H1 (cell line): ENCODE results near the gene ERN2. TPM values are rescaled to one million over a fixed set of nuclear protein-coding genes. Genes with fewer than 3 reads are reported as not detected.

Experiments used
- CTCF ChIA-PET: fragments of 300-600 bp; sonication (Branson Sonifier 250); formaldehyde crosslinking; loops from one replicate; lab custom pipeline; 2021; ENCODE audit not compliant: partially characterized antibody; lab: Charles Lee
- POLR2A ChIA-PET: fragments of 300-600 bp; sonication (Branson Sonifier 250); formaldehyde crosslinking; loops from one replicate; lab custom pipeline; 2021; ENCODE audit warnings: inconsistent platforms; ENCODE audit not compliant: partially characterized antibody; lab: Charles Lee
- DNase-seq, 2 experiments: peaks; one replicate each; pipeline versions ENCODE4 v3.0.0 to v3.0.0-alpha.2; 2010 to 2022; ENCODE audit warnings: low spot score in 2 of 2, low read depth in 1 of 2, mixed read lengths in 1 of 2
- FAIRE-seq: peaks from 2 replicates; lab custom pipeline; 2011; peaks lifted over from hg19 to GRCh38; lab: Jason Lieb, UNC
- H2AFZ ChIP-seq: 2 replicates; pipeline ENCODE4 v1.8.1; 2012; ENCODE audit warnings: low read length, inconsistent platforms
- H2AK5ac ChIP-seq: 2 replicates; pipeline ENCODE4 v1.6.1; 2013; ENCODE audit warnings: low read depth, low read length
- H2BK120ac ChIP-seq: replicated peaks from 2 replicates; pipeline ENCODE3; 2013; ENCODE audit warnings: low read depth, low read length, inconsistent platforms
- H2BK12ac ChIP-seq: 2 replicates; pipeline ENCODE4 v1.6.1; 2013; ENCODE audit warnings: low read depth, low read length
- H2BK15ac ChIP-seq: 2 replicates; pipeline ENCODE4 v1.6.1; 2013; ENCODE audit warnings: low read length
- H2BK20ac ChIP-seq: 2 replicates; pipeline ENCODE4 v1.6.1; 2013; ENCODE audit warnings: low read length
- H2BK5ac ChIP-seq: 2 replicates; pipeline ENCODE4 v1.6.1; 2013; ENCODE audit warnings: low read depth, low read length
- H3K14ac ChIP-seq: 2 replicates; pipeline ENCODE4 v1.6.1; 2013; ENCODE audit warnings: inconsistent platforms; ENCODE audit not compliant: insufficient read length
- H3K18ac ChIP-seq: 2 replicates; pipeline ENCODE4 v1.6.1; 2013; ENCODE audit warnings: low read length; ENCODE audit errors: extremely low read depth
- H3K23ac ChIP-seq: 2 replicates; pipeline ENCODE4 v1.6.1; 2013; ENCODE audit warnings: inconsistent platforms; ENCODE audit not compliant: insufficient read length
- H3K23me2 ChIP-seq: 2 replicates; pipeline ENCODE4 v1.6.1; 2013; ENCODE audit warnings: low read depth, low read length
- H3K27ac ChIP-seq: 2 replicates; pipeline ENCODE4 v1.6.1; 2011; ENCODE audit warnings: low read depth, low read length, inconsistent platforms
- H3K27me3 ChIP-seq, 4 experiments: replicated peaks in 1 of 4; 1 replicate in 1 of 4; 2 replicates in 3 of 4; pipeline versions ENCODE4 v1.6.1 to v1.8.1; 2011 to 2013; ENCODE audit warnings: low read length in 3 of 4, mild to moderate bottlenecking in 3 of 4, inconsistent platforms in 2 of 4, mixed read lengths in 2 of 4, moderate library complexity in 1 of 4; ENCODE audit not compliant: control insufficient read depth in 3 of 4, insufficient read depth in 3 of 4; ENCODE audit errors: extremely low read depth in 1 of 4
- H3K36me3 ChIP-seq, 4 experiments: 2 replicates each; pipeline versions ENCODE4 v1.6.1 to v1.8.1; 2011 to 2013; ENCODE audit warnings: mild to moderate bottlenecking in 4 of 4, low read length in 3 of 4, moderate library complexity in 2 of 4, control low read depth in 1 of 4, inconsistent platforms in 1 of 4; ENCODE audit not compliant: insufficient read depth in 4 of 4, control insufficient read depth in 2 of 4
- H3K4ac ChIP-seq: replicated peaks from 2 replicates; pipeline ENCODE3; 2013; ENCODE audit warnings: low read length, low read depth, mixed read lengths, inconsistent platforms; ENCODE audit not compliant: insufficient read length
- H3K4me1 ChIP-seq, 4 experiments: replicated peaks in 1 of 4; 1 replicate in 1 of 4; 2 replicates in 3 of 4; pipeline versions ENCODE4 v1.6.1 to v1.8.1; 2011 to 2013; ENCODE audit warnings: low read length in 3 of 4, inconsistent platforms in 2 of 4, mixed read lengths in 1 of 4; ENCODE audit not compliant: insufficient read depth in 4 of 4, control insufficient read depth in 3 of 4
- H3K4me2 ChIP-seq, 2 experiments: 2 replicates each; pipeline versions ENCODE4 v1.6.1 to v1.8.1; 2011 to 2013; ENCODE audit warnings: low read depth in 2 of 2, low read length in 2 of 2, control low read depth in 1 of 2, inconsistent platforms in 1 of 2, mild to moderate bottlenecking in 1 of 2; ENCODE audit not compliant: insufficient read depth in 1 of 2
- H3K4me3 ChIP-seq, 4 experiments: fragments of 200-600, 300-600 bp in 1 of 4; sonication (generic), shearing (Covaris generic), sonication (Bioruptor Twin) in 1 of 4; 2 replicates each; pipeline versions ENCODE4 v1.5.1 to v1.8.1; 2011 to 2016; ENCODE audit warnings: low read length in 4 of 4, low read depth in 3 of 4, control low read depth in 2 of 4, inconsistent platforms in 2 of 4, mild to moderate bottlenecking in 2 of 4, mixed read lengths in 1 of 4, moderate library complexity in 1 of 4; ENCODE audit not compliant: insufficient read depth in 2 of 4; ENCODE audit errors: extremely low read depth in 1 of 4
- H3K56ac ChIP-seq: replicated peaks from 2 replicates; pipeline ENCODE3; 2013; ENCODE audit warnings: low read depth, mild to moderate bottlenecking, mixed read lengths, low read length, inconsistent platforms; ENCODE audit not compliant: insufficient read length
- H3K79me1 ChIP-seq: 2 replicates; pipeline ENCODE4 v1.6.1; 2013; ENCODE audit warnings: low read depth, low read length, control low read depth
- H3K79me2 ChIP-seq, 2 experiments: 2 replicates each; pipeline versions ENCODE4 v1.6.1 to v1.8.1; 2012 to 2013; ENCODE audit warnings: low read length in 2 of 2, mild to moderate bottlenecking in 2 of 2, inconsistent platforms in 1 of 2; ENCODE audit not compliant: insufficient read depth in 2 of 2, control insufficient read depth in 1 of 2
- H3K9ac ChIP-seq, 4 experiments: replicated peaks in 1 of 4; 1 replicate in 1 of 4; 2 replicates in 3 of 4; pipeline versions ENCODE4 v1.6.1 to v1.8.1; 2011 to 2013; ENCODE audit warnings: low read depth in 3 of 4, low read length in 3 of 4, control low read depth in 2 of 4, mild to moderate bottlenecking in 2 of 4, moderate library complexity in 2 of 4, inconsistent platforms in 1 of 4; ENCODE audit errors: extremely low read depth in 1 of 4
- H3K9me3 ChIP-seq, 2 experiments: 2 replicates each; pipeline versions ENCODE4 v1.6.1 to v1.8.1; 2012 to 2013; ENCODE audit warnings: mild to moderate bottlenecking in 2 of 2, moderate library complexity in 2 of 2, control low read depth in 1 of 2, inconsistent platforms in 1 of 2, low read depth in 1 of 2, low read length in 1 of 2, mixed read lengths in 1 of 2; ENCODE audit not compliant: insufficient read depth in 2 of 2
- H4K20me1 ChIP-seq, 2 experiments: replicated peaks in 1 of 2; 2 replicates each; pipeline versions ENCODE3 to v1.8.1; 2011 to 2013; ENCODE audit warnings: inconsistent platforms in 2 of 2, low read length in 2 of 2, mild to moderate bottlenecking in 1 of 2; ENCODE audit not compliant: insufficient read depth in 2 of 2, control insufficient read depth in 1 of 2
- H4K5ac ChIP-seq: 2 replicates; pipeline ENCODE4 v1.6.1; 2013; ENCODE audit warnings: low read length, low read depth, mixed read lengths, inconsistent platforms; ENCODE audit not compliant: insufficient read length
- H4K8ac ChIP-seq: 2 replicates; pipeline ENCODE4 v1.8.0; 2013; ENCODE audit warnings: mild to moderate bottlenecking, moderate library complexity, low read length, inconsistent platforms; ENCODE audit not compliant: insufficient read depth; ENCODE audit errors: extremely low read depth
- H4K91ac ChIP-seq: replicated peaks from 2 replicates; pipeline ENCODE3; 2013; ENCODE audit warnings: low read length, mixed read lengths, inconsistent platforms; ENCODE audit not compliant: insufficient read length
- ATF3 ChIP-seq: IDR thresholded peaks from 2 replicates; pipeline ENCODE4 v1.6.1; 2011; ENCODE audit warnings: low read depth, mild to moderate bottlenecking, low read length; ENCODE audit not compliant: insufficient read depth
- BACH1 ChIP-seq: IDR thresholded peaks from 2 replicates; pipeline ENCODE4 v1.6.1; 2012; ENCODE audit warnings: low read length, improper control_type of control experiment
- BRCA1 ChIP-seq: IDR thresholded peaks from 2 replicates; pipeline ENCODE4 v1.6.1; 2012; ENCODE audit warnings: low read depth, low read length, improper control_type of control experiment
- CBX5 ChIP-seq: fragments of 300-800, 300-1000 bp; sonication (generic); IDR thresholded peaks from 2 replicates; pipeline ENCODE4 v1.7.1; 2016; ENCODE audit warnings: antibody characterized with exemption, low read length, low read depth
- CHD1 ChIP-seq: IDR thresholded peaks from 2 replicates; pipeline ENCODE4 v1.6.1; 2012; ENCODE audit warnings: low read depth, low read length, improper control_type of control experiment
- FOSL1 ChIP-seq: IDR thresholded peaks from 2 replicates; pipeline ENCODE4 v1.6.1; 2011; ENCODE audit warnings: mild to moderate bottlenecking, low read depth, low read length, moderate library complexity; ENCODE audit not compliant: insufficient read depth
- HDAC6 ChIP-seq: IDR thresholded peaks from one replicate; pipeline ENCODE4 v1.7.1; 2012; ENCODE audit warnings: low read depth, mild to moderate bottlenecking, inconsistent platforms, low read length, moderate library complexity
- KDM4A ChIP-seq: IDR thresholded peaks from one replicate; pipeline ENCODE4 v1.7.1; 2012; ENCODE audit warnings: low read depth, mild to moderate bottlenecking, moderate library complexity, low read length, inconsistent platforms; ENCODE audit not compliant: severe bottlenecking
- NRF1 ChIP-seq: IDR thresholded peaks from 2 replicates; pipeline ENCODE4 v1.6.1; 2011; ENCODE audit warnings: mild to moderate bottlenecking, low read depth, low read length, improper control_type of control experiment
- PHF8 ChIP-seq: fragments of 200-600 bp; sonication (generic); conservative IDR thresholded peaks from 2 replicates; pipeline ENCODE4 v1.7.1; 2012; ENCODE audit warnings: low read depth, mild to moderate bottlenecking, inconsistent platforms, low read length, moderate library complexity
- POLR2AphosphoS5 ChIP-seq: IDR thresholded peaks from 2 replicates; pipeline ENCODE4 v1.6.1; 2011; ENCODE audit warnings: low read depth, low read length
- RBBP5 ChIP-seq: IDR thresholded peaks from 2 replicates; pipeline ENCODE4 v1.7.1; 2012; ENCODE audit warnings: low read depth, mild to moderate bottlenecking, inconsistent platforms, low read length, moderate library complexity, borderline replicate concordance
- SP2 ChIP-seq: IDR thresholded peaks from 2 replicates; pipeline ENCODE4 v1.6.1; 2012; ENCODE audit warnings: mild to moderate bottlenecking, low read length, inconsistent platforms
- YY1 ChIP-seq: IDR thresholded peaks from 2 replicates; pipeline ENCODE4 v1.6.1; 2011; ENCODE audit warnings: low read depth, mild to moderate bottlenecking, low read length
- WGBS, 2 experiments: shearing (Covaris generic) in 1 of 2; methylation state at CpG; one replicate each; pipeline versions ENCODE4 v1.1.6 to v1.1.7; 2013 to 2015; ENCODE audit warnings: low lambda C conversion rate in 2 of 2, mixed read lengths in 2 of 2, inconsistent platforms in 1 of 2, low coverage in 1 of 2, missing lambda C conversion rate in 1 of 2; ENCODE audit not compliant: insufficient replicate concordance in 2 of 2, insufficient coverage in 1 of 2, insufficient read length in 1 of 2; ENCODE audit errors: extremely low coverage in 1 of 2, missing lambda C conversion rate in 1 of 2; 5-methylcytosine and 5-hydroxymethylcytosine counted together
- polyA plus RNA-seq, 7 experiments: library from polyadenylated mRNA; depleted of rRNA in 3 of 7; stranded (reverse) in 5 of 7; unstranded in 2 of 7; fragments of >200 nt in 5 of 7; fragments of 200-250 nt in 2 of 7; gene quantifications; 1 replicate in 5 of 7; 2 replicates in 1 of 7; 4 replicates in 1 of 7; pipeline versions ENCODE4 v1.2.1 to v1.2.3, GENCODE V29; 2011 to 2013; ENCODE audit warnings: missing spikeins in 2 of 7, mixed read lengths in 2 of 7
- total RNA-seq: library from RNA; stranded (reverse); fragmentation: NEBNext Ultra II Directional; extraction: Animal tissue kit (Norgen Biotek cat#: 25700); gene quantifications from 2 replicates; pipeline ENCODE4 v1.2.1, GENCODE V29; 2021

ERN2 gene
- total and polyA plus RNA-seq, 2 of the 8 experiments (the other 6 are each of a cell fraction or from before 2014, with no cell fraction given) = 2.4 to 4.4 TPM

- Histone ChIP-seq H3K79me1 (no peaks in the 10 kb centered on the region), H2AFZ (no peak overlapping the region), H3K4me3 (peak overlapping the region in 2 of 4 experiments; percentile 67; a peak in 5 of 8 replicates), H3K4me2 (peak overlapping the region; percentile 89), H4K91ac (no peak overlapping the region), H4K5ac (no peak overlapping the region), H2BK5ac (no peak overlapping the region), H3K9ac (no peak overlapping the region), H3K27ac (no peak overlapping the region), H3K18ac (no peak overlapping the region; the same call in 1 of the 2 replicates), H3K9me3 (peaks cover 4 to 5% of the 10 kb centered on the region in 2 experiments; a peak in 1 of 4 replicates), H3K27me3 (peaks cover 6 to 24% (median 23%) of the 10 kb centered on the region in 4 experiments; a peak in 6 of 7 replicates), H3K4ac (no peak overlapping the region), H3K79me2 (no peaks in the 10 kb centered on the region), H3K4me1 (peaks cover 0 to 4% (median 2%) of the 10 kb centered on the region in 4 experiments; a peak in 4 of 7 replicates), H2BK120ac (no peak overlapping the region), H3K23me2 (peaks cover 14% of the 10 kb centered on the region; the same call in 1 of the 2 replicates), H3K56ac (no peak overlapping the region), H2BK15ac (no peak overlapping the region), H2BK20ac (no peak overlapping the region), H3K23ac (no peak overlapping the region), H4K20me1 (no peaks in the 10 kb centered on the region), H3K14ac (no peak overlapping the region), H2BK12ac (no peak overlapping the region), H4K8ac (peak overlapping the region; percentile 11; the same call in 1 of the 2 replicates), H3K36me3 (no peaks in the 10 kb centered on the region), H2AK5ac (no peak overlapping the region)
- DNase-seq (no peak), FAIRE-seq (no peak)
- ChIA-PET CTCF (interaction anchor here (0.6 to 2.7 kb wide), 8 partner anchors 10 to 973 kb away, joined by 3 to 9 read pairs (median 4); no protein-coding TSS in a partner anchor), POLR2A (interaction anchor here (0.7 kb wide), 1 partner anchor 69 kb away, joined by 3 read pairs; no protein-coding TSS in a partner anchor)
- WGBS, 2 experiments = 79% methylated on average over 12 of the region's 15 CpGs; no CpG with 5 or more reads in 1 of the 2 experiments
- no peak for TF ChIP-seq BRCA1
- no peak for TF ChIP-seq YY1
- no peak for TF ChIP-seq KDM4A
- TF ChIP-seq HDAC6 = no peak
- TF ChIP-seq BACH1 = no peak
- TF ChIP-seq CHD1 = no peak
- no peak for TF ChIP-seq POLR2AphosphoS5
- TF ChIP-seq FOSL1 = no peak
- TF ChIP-seq PHF8 = no peak
- no peak for TF ChIP-seq NRF1
- no peak for TF ChIP-seq ATF3
- no peak for TF ChIP-seq CBX5
- TF ChIP-seq SP2 = no peak
- no peak for TF ChIP-seq RBBP5
Measured at GRCh38 chr16:23755484-23755809, 42.4 kb upstream of the ERN2 start.
